ENCODE measurements around the gene RPUSD2.

DNA sequence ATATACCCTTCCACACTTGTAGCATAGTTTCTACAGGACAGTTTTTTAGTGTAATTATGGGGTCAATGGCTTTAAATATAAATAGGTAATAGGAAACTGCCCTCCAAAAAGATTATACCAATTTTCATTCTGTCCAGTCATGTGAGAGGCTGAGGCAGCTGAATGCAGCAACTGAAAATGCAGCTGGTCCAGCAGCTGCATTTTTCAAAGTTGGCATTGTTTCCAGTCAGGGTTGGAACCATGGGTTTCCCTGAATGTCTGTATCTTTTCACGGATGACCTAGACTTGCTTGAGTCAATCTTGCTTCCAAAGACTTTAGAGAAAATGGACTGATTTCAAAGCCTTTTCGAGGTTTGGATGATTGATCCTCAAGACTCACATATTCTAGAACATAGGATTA, 15.1 kb downstream of the RPUSD2 start:
- TF ChIP-seq, protein P1, sequence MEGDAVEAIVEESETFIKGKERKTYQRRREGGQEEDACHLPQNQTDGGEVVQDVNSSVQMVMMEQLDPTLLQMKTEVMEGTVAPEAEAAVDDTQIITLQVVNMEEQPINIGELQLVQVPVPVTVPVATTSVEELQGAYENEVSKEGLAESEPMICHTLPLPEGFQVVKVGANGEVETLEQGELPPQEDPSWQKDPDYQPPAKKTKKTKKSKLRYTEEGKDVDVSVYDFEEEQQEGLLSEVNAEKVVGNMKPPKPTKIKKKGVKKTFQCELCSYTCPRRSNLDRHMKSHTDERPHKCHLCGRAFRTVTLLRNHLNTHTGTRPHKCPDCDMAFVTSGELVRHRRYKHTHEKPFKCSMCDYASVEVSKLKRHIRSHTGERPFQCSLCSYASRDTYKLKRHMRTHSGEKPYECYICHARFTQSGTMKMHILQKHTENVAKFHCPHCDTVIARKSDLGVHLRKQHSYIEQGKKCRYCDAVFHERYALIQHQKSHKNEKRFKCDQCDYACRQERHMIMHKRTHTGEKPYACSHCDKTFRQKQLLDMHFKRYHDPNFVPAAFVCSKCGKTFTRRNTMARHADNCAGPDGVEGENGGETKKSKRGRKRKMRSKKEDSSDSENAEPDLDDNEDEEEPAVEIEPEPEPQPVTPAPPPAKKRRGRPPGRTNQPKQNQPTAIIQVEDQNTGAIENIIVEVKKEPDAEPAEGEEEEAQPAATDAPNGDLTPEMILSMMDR (IDR thresholded peaks at IDR 0.05): no peak
- TF ChIP-seq POLR2AphosphoS5 (IDR thresholded peaks at IDR 0.05; ENCODE audit: low read depth, low read length) (no peak), TCF7L2 (IDR thresholded peaks at IDR 0.05; ENCODE audit: low read depth, low read length) (no peak), SIN3A (IDR thresholded peaks at IDR 0.05; ENCODE audit: borderline replicate concordance, insufficient read depth, low read depth, low read length) (no peak)
- TF ChIP-seq, protein P2, sequence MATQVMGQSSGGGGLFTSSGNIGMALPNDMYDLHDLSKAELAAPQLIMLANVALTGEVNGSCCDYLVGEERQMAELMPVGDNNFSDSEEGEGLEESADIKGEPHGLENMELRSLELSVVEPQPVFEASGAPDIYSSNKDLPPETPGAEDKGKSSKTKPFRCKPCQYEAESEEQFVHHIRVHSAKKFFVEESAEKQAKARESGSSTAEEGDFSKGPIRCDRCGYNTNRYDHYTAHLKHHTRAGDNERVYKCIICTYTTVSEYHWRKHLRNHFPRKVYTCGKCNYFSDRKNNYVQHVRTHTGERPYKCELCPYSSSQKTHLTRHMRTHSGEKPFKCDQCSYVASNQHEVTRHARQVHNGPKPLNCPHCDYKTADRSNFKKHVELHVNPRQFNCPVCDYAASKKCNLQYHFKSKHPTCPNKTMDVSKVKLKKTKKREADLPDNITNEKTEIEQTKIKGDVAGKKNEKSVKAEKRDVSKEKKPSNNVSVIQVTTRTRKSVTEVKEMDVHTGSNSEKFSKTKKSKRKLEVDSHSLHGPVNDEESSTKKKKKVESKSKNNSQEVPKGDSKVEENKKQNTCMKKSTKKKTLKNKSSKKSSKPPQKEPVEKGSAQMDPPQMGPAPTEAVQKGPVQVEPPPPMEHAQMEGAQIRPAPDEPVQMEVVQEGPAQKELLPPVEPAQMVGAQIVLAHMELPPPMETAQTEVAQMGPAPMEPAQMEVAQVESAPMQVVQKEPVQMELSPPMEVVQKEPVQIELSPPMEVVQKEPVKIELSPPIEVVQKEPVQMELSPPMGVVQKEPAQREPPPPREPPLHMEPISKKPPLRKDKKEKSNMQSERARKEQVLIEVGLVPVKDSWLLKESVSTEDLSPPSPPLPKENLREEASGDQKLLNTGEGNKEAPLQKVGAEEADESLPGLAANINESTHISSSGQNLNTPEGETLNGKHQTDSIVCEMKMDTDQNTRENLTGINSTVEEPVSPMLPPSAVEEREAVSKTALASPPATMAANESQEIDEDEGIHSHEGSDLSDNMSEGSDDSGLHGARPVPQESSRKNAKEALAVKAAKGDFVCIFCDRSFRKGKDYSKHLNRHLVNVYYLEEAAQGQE (IDR thresholded peaks at IDR 0.05; ENCODE audit: insufficient read depth in 1 of 2, low read depth in 2 of 2, low read length in 1 of 2): no peak
